CD4-positive, alpha-beta T cell (primary cell): ENCODE results near the gene PARM1. TPM values are rescaled to one million over a fixed set of nuclear protein-coding genes. Genes with fewer than 3 reads are reported as not detected.

Source experiments
- ATAC-seq: fragments of 200-7000 bp; cut with Tn5 transposase; one replicate; pipeline ENCODE4 v1.10.0; 2022; ENCODE audit warnings: mild to moderate bottlenecking; ENCODE audit not compliant: poor library complexity
- CTCF ChIA-PET: fragments of 350-600 bp; sonication (Branson Sonifier 250); formaldehyde crosslinking; loops from one replicate; lab custom pipeline; 2021; ENCODE audit warnings: antibody characterized with exemption, inconsistent platforms; lab: Charles Lee
- POLR2A ChIA-PET: fragments of 350-600 bp; sonication (Branson Sonifier 250); formaldehyde crosslinking; loops from one replicate; lab custom pipeline; 2021; ENCODE audit warnings: antibody characterized with exemption, inconsistent platforms; lab: Charles Lee
- DNase-seq, 14 experiments: peaks; one replicate each; pipeline ENCODE4 v3.0.0-alpha.2; 2013 to 2020; ENCODE audit warnings: mixed read lengths in 2 of 14
- H3K27ac ChIP-seq, 2 donors: one replicate each; pipeline versions ENCODE4 v1.5.1 to v1.7.0; 2013; ENCODE audit warnings: low read length in 2 of 2, low read depth in 1 of 2, mild to moderate bottlenecking in 1 of 2
- H3K27me3 ChIP-seq, 2 experiments: 1 replicate in 1 of 2; 2 replicates in 1 of 2; pipeline versions ENCODE4 v1.6.1 to v1.7.0; 2013; ENCODE audit warnings: low read length in 2 of 2, control low read depth in 1 of 2, mild to moderate bottlenecking in 1 of 2, moderate library complexity in 1 of 2; ENCODE audit not compliant: insufficient read depth in 2 of 2, control insufficient read depth in 1 of 2
- H3K36me3 ChIP-seq: one replicate; pipeline ENCODE4 v1.6.1; 2013; ENCODE audit warnings: low read length, control low read depth; ENCODE audit not compliant: insufficient read depth
- H3K4me1 ChIP-seq: one replicate; pipeline ENCODE4 v1.6.1; 2013; ENCODE audit warnings: low read length, control low read depth; ENCODE audit not compliant: insufficient read depth
- H3K4me3 ChIP-seq: one replicate; pipeline ENCODE4 v1.5.1; 2013; ENCODE audit warnings: mild to moderate bottlenecking, low read length, moderate library complexity
- H3K9me3 ChIP-seq, 2 experiments: 1 replicate in 1 of 2; 2 replicates in 1 of 2; pipeline versions ENCODE4 v1.6.1 to v1.7.0; 2013; ENCODE audit warnings: low read length in 2 of 2, mild to moderate bottlenecking in 2 of 2, control low read depth in 1 of 2, moderate library complexity in 1 of 2; ENCODE audit not compliant: control insufficient read depth in 1 of 2, insufficient read depth in 1 of 2
- H3K27ac Mint-ChIP-seq: one replicate; pipeline ENCODE4 v1.8.0; 2020; ENCODE audit warnings: mixed read lengths
- H3K27me3 Mint-ChIP-seq: one replicate; pipeline ENCODE4 v1.8.0; 2021; ENCODE audit warnings: mixed read lengths
- H3K36me3 Mint-ChIP-seq: one replicate; pipeline ENCODE4 v1.8.0; 2021; ENCODE audit warnings: low read depth, mixed read lengths
- H3K4me1 Mint-ChIP-seq: one replicate; pipeline ENCODE4 v1.8.0; 2021; ENCODE audit warnings: low read depth, mixed read lengths
- H3K4me3 Mint-ChIP-seq: one replicate; pipeline ENCODE4 v1.8.0; 2020; ENCODE audit warnings: mild to moderate bottlenecking, mixed read lengths
- H3K9me3 Mint-ChIP-seq: one replicate; pipeline ENCODE4 v1.8.0; 2020; ENCODE audit warnings: mixed read lengths
- CTCF ChIP-seq: fragments of 200-600 bp; IDR thresholded peaks from one replicate; pipeline ENCODE4 v1.8.0; 2022; ENCODE audit warnings: antibody characterized with exemption, mild to moderate bottlenecking
- intact Hi-C, 2 experiments: fragments of 100-400 bp; cut with DNase I in 1 of 2; cut with micrococcal nuclease in 1 of 2; formaldehyde crosslinking; loops; one replicate each; pipeline versions ENCODE4 v1.15.1 to v1.9.0; 2023 to 2025; cut with DNase I, micrococcal nuclease
- total RNA-seq, 174 experiments: library from RNA in 2 of 174; stranded (reverse) in 2 of 174; gene quantifications; one replicate each; pipeline ENCODE4 v1.2.3 and lab custom pipeline; 2021 to 2026

The PARM1 gene
- total RNA-seq, 2 experiments from 2014 or later, result 0.05 to 0.06 TPM

GRCh38 chr4:75004755-75005668 is 72.1 kb downstream of the PARM1 start:
- no peak for TF ChIP-seq CTCF
- H3K4me3 Mint-ChIP-seq, result no peak overlapping the region
- Histone ChIP-seq H3K36me3 (no peaks in the 10 kb centered on the region), H3K27ac (no peak overlapping the region), H3K4me1 (no peaks in the 10 kb centered on the region), H3K27me3 (no peaks in the 10 kb centered on the region), H3K9me3 (peaks cover 0 to 4% of the 10 kb centered on the region in 2 experiments), H3K4me3 (no peak overlapping the region)
- POLR2A ChIA-PET, result no interaction called here
- no peaks in the 10 kb centered on the region for H3K27me3 Mint-ChIP-seq
- DNase-seq (no peak), ATAC-seq (no peak)
- H3K9me3 Mint-ChIP-seq, result peaks cover 11% of the 10 kb centered on the region
- intact Hi-C loops, result no loop called here
- H3K36me3 Mint-ChIP-seq, result no peaks in the 10 kb centered on the region
- H3K27ac Mint-ChIP-seq, result no peak overlapping the region
- H3K4me1 Mint-ChIP-seq, result no peaks in the 10 kb centered on the region
- CTCF ChIA-PET, result no interaction called here

- ChIA-PET POLR2A (no interaction called here), CTCF (no interaction called here)
- no peak overlapping the region for H3K4me3 ChIP-seq
- peaks cover 0 to 4% of the 10 kb centered on the region in 2 experiments for H3K9me3 ChIP-seq
- no peaks in the 10 kb centered on the region for H3K36me3 ChIP-seq
- H3K36me3 Mint-ChIP-seq, result no peaks in the 10 kb centered on the region
- H3K4me3 Mint-ChIP-seq, result no peak overlapping the region
- no peaks in the 10 kb centered on the region for H3K4me1 ChIP-seq
- H3K4me1 Mint-ChIP-seq, result no peaks in the 10 kb centered on the region
- H3K27ac Mint-ChIP-seq, result no peak overlapping the region
- H3K9me3 Mint-ChIP-seq, result peaks cover 11% of the 10 kb centered on the region
- no peak for ATAC-seq
- H3K27ac ChIP-seq, result no peak overlapping the region
- no peak for DNase-seq
- no peak for TF ChIP-seq CTCF
- H3K27me3 ChIP-seq, result no peaks in the 10 kb centered on the region
- H3K27me3 Mint-ChIP-seq, result no peaks in the 10 kb centered on the region
- intact Hi-C loops, result no loop called here
Measured at GRCh38 chr4:75005727-75006126, 72.8 kb downstream of the PARM1 start.

GRCh38 chr4:75007891-75008290 is 75.0 kb downstream of the PARM1 start:
- ChIA-PET POLR2A (no interaction called here), CTCF (no interaction called here)
- no peaks in the 10 kb centered on the region for H3K36me3 ChIP-seq
- H3K27me3 Mint-ChIP-seq, result no peaks in the 10 kb centered on the region
- H3K4me1 ChIP-seq, result no peaks in the 10 kb centered on the region
- H3K27ac Mint-ChIP-seq, result no peak overlapping the region
- H3K27me3 ChIP-seq, result no peaks in the 10 kb centered on the region
- no peak for TF ChIP-seq CTCF
- H3K36me3 Mint-ChIP-seq, result no peaks in the 10 kb centered on the region
- H3K4me3 Mint-ChIP-seq, result no peak overlapping the region
- H3K9me3 Mint-ChIP-seq, result peaks cover 14% of the 10 kb centered on the region
- H3K9me3 ChIP-seq, result no peaks in the 10 kb centered on the region
- H3K27ac ChIP-seq, result no peak overlapping the region
- DNase-seq (no peak), ATAC-seq (no peak)
- no peak overlapping the region for H3K4me3 ChIP-seq
- H3K4me1 Mint-ChIP-seq, result no peaks in the 10 kb centered on the region
- intact Hi-C loops, result no loop called here
